Pancreas (tissue), 10 donors: Measurements from ENCODE around the gene DSCAML1. TPM values are rescaled to one million over a fixed set of nuclear protein-coding genes. Genes with fewer than 3 reads are reported as not detected.

Source experiments
- ATAC-seq, 4 donors: fragments of 200-7000 bp; cut with Tn5 transposase; one replicate each; pipeline versions ENCODE4 v1.8.0 to v1.9.1; 2020; ENCODE audit warnings: mild to moderate bottlenecking in 4 of 4, moderate library complexity in 4 of 4
- DNase-seq, 6 donors: peaks; one replicate each; pipeline ENCODE4 v3.0.0-alpha.2; 2020
- FAIRE-seq: peaks from 2 replicates; lab custom pipeline; 2012; peaks lifted over from hg19 to GRCh38; lab: Jason Lieb, UNC
- H3K27ac ChIP-seq, 4 donors: fragments of 200-600 bp; sonication (generic); 1 replicate in 3 of 4; 2 replicates in 1 of 4; pipeline versions ENCODE4 v1.5.0 to v1.8.0; 2020
- H3K27me3 ChIP-seq, 4 donors: fragments of 200-600 bp; one replicate each; pipeline ENCODE4 v1.8.0; 2021
- H3K36me3 ChIP-seq, 3 donors: fragments of 200-600 bp; sonication (generic) in 1 of 3; one replicate each; pipeline versions ENCODE4 v1.5.0 to v1.8.0; 2020 to 2021
- H3K4me1 ChIP-seq, 3 donors: fragments of 200-600 bp; one replicate each; pipeline ENCODE4 v1.8.0; 2021
- H3K4me3 ChIP-seq, 4 donors: fragments of 200-600 bp; sonication (generic) in 2 of 4; one replicate each; pipeline versions ENCODE4 v1.5.0 to v1.8.0; 2020 to 2021
- H3K9me3 ChIP-seq, 4 donors: fragments of 200-600 bp; one replicate each; pipeline ENCODE4 v1.8.0; 2021
- WGBS, 2 donors: extraction: QIAGEN DNeasy Blood & Tissue Kit; methylation state at CpG; one replicate each; pipeline ENCODE4 v1.1.7; 2013; 5-methylcytosine and 5-hydroxymethylcytosine counted together
- intact Hi-C, 3 donors: fragments of 100-400 bp; cut with DNase I; formaldehyde crosslinking; loops; one replicate each; pipeline versions ENCODE4 v1.11.1 to v1.14.2; 2022
- polyA plus RNA-seq, 2 donors: library from polyadenylated mRNA; stranded (reverse); fragments of 200-250 nt; gene quantifications; one replicate each; pipeline ENCODE4 v1.2.3, GENCODE V29; 2013
- total RNA-seq, 6 donors: library from RNA; stranded (reverse); fragmentation: NEBNext Ultra II Directional in 4 of 6; extraction: Animal tissue kit (Norgen Biotek cat#: 25700) in 4 of 6; gene quantifications; one replicate each; pipeline versions ENCODE4 v1.2.1 to v1.2.4, GENCODE V29; 2021 to 2023
- TF ChIP-seq, protein P1 (sequence below), 4 donors: fragments of 200-600 bp; sonication (generic) in 3 of 4; IDR thresholded peaks; one replicate each; pipeline versions ENCODE4 v1.5.0 to v1.8.0; 2021; ENCODE audit warnings: antibody characterized with exemption in 4 of 4
- donor health status: healthy with polysubstance abuse.
- donor health status: DM: no; HTN: no; CAD: no; lungs with moderate emphysema.
- donor health status: DM: no; HTN: no; CAD: no.
- donor health status: control.
- donor health status: control.
- donor health status: Bipolar disorder and iron deficiency.
- donor health status: DM: yes; HTN: yes; CAD: no.
- donor health status: DM: no; HTN: no; CAD: no.
- donor health status: DM: no; HTN: no; CAD: no.
- donor health status: DM: yes; HTN: yes; CAD: no.

DSCAML1 gene
- total and polyA plus RNA-seq, 8 donors: 0.69 to 2.7 (median 1.8) TPM

DNA sequence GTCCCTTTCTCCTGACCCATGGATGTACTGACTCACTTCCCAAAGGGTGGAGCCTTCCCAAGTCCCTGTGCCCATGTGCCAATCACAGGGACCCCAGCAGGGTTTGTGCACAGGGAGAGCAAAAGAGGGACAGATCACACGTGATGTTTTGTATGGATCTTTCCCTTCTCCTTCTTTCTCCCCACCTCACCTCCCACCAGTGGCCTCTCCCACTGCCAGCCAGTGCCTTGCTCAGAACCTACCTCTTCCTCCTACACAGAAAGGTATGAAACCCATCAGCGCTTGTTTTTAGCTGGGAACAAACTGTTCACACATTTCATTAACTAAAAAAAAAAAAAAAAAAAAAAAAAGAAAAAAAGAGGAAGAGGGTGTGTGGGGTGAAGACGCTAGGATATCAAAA lies 112.9 kb downstream of the DSCAML1 start:
- Histone ChIP-seq H3K9me3 (no peaks in the 10 kb centered on the region), H3K27ac (no peak overlapping the region), H3K36me3 (no peaks in the 10 kb centered on the region), H3K4me3 (no peak overlapping the region), H3K4me1 (no peaks in the 10 kb centered on the region), H3K27me3 (no peaks in the 10 kb centered on the region)
- TF ChIP-seq, protein P1, sequence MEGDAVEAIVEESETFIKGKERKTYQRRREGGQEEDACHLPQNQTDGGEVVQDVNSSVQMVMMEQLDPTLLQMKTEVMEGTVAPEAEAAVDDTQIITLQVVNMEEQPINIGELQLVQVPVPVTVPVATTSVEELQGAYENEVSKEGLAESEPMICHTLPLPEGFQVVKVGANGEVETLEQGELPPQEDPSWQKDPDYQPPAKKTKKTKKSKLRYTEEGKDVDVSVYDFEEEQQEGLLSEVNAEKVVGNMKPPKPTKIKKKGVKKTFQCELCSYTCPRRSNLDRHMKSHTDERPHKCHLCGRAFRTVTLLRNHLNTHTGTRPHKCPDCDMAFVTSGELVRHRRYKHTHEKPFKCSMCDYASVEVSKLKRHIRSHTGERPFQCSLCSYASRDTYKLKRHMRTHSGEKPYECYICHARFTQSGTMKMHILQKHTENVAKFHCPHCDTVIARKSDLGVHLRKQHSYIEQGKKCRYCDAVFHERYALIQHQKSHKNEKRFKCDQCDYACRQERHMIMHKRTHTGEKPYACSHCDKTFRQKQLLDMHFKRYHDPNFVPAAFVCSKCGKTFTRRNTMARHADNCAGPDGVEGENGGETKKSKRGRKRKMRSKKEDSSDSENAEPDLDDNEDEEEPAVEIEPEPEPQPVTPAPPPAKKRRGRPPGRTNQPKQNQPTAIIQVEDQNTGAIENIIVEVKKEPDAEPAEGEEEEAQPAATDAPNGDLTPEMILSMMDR (IDR thresholded peaks at IDR 0.05): no peak
- no peak for FAIRE-seq
- DNase-seq: no peak
- no peak for ATAC-seq
- intact Hi-C loops: no loop called here
- 65 to 87% methylated on average over 3 of the region's 3 CpGs for WGBS, 2 donors

DNA sequence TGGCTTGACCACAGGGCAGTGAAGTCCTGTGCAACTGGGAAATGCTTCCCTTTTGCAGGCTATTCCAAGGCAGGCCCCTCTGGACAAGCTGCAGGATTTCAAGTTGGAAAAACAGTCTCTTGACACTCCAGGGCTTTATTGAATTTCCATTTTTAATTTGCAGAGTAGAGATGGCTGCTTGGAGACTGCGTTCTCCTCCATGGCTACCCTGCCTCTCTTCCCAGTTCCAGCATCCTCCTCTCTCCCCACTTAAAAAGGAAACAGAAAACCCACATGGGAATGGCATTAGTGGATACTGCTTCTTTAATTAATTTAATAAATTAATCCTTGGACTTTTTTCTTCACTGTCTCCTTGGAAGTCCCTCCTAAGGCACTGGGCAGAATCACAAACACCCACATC lies 115.6 kb downstream of the DSCAML1 start:
- Histone ChIP-seq H3K9me3 (no peaks in the 10 kb centered on the region), H3K27me3 (no peaks in the 10 kb centered on the region), H3K4me3 (no peak overlapping the region), H3K36me3 (no peaks in the 10 kb centered on the region), H3K4me1 (no peaks in the 10 kb centered on the region), H3K27ac (no peak overlapping the region)
- TF ChIP-seq, protein P1 (IDR thresholded peaks at IDR 0.05): no peak
- ATAC-seq: no peak
- FAIRE-seq: no peak
- WGBS, 2 donors: 69 to 75% methylated on average over 1 of the region's 1 CpG
- intact Hi-C loops: no loop called here
- no peak for DNase-seq

DNA sequence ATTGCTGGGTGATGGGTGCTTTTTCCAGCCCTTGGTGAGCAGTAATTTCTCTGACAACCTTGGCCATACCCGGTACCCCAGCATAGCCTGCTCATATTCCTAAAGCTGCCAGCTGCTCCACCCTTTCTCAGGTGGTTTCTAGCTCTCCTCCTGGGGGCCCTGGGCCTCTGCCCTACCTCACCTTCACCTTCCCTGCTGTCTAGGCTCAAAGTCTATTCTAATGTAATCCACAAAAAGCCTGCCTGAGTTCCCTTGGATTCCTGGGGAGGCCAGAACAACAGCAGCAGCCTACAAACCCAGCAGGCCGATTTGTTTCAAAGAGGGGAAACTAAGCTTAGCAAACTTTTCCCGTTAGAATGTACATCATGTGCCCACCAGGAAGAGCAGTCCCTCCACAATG lies 117.6 kb downstream of the DSCAML1 start:
- WGBS, 2 donors: 59 to 83% methylated on average over 3 of the region's 3 CpGs
- H3K36me3 ChIP-seq: no peaks in the 10 kb centered on the region
- intact Hi-C loops: no loop called here
- DNase-seq (no peak), FAIRE-seq (no peak), ATAC-seq (no peak)
- H3K4me3 ChIP-seq: no peak overlapping the region
- TF ChIP-seq, protein P1 (IDR thresholded peaks at IDR 0.05): no peak
- no peaks in the 10 kb centered on the region for H3K9me3 ChIP-seq
- H3K27me3 ChIP-seq: no peaks in the 10 kb centered on the region
- H3K27ac ChIP-seq: no peak overlapping the region
- H3K4me1 ChIP-seq: no peaks in the 10 kb centered on the region

DNA sequence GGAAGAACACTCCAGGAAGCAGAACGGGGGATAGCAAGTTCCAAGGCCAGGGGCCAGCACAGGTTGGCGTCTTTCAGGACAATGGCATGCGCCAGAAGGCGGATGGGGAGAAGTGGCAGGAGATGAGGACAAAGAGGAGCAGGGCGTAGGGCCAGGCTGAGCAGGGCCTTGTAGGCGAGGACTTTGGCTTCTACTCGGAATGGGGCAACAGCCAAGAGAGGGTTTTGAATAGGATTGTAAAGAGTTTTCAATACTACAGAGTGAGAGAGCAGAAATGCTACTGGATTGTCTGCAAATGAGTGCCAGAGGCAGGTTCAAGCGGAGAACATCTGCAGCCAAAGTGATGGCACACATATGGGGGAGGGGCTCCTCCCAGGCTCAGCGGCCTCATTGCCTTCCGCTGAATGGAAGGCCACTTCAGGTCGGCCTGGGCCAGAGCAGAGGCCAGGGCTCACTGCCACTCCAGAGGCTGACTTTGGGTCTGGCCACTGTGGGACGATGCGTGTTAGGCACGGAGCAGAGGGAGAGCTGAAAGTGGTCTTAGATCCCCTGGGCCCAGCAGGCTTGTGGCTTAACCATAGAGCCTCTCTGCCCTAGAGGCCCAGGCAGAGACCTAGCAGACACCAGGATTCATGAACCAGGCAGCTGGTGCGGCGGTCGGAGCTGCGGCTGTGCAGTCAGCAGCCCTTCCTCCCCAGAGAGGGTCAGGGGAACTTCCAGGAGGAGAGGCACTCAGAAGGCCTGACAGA lies 118.2 kb downstream of the DSCAML1 start:
- 85 to 87% methylated on average over 18 of the region's 18 CpGs for WGBS, 2 donors
- TF ChIP-seq, protein P1 (IDR thresholded peaks at IDR 0.05): no peak
- Histone ChIP-seq H3K4me1 (no peaks in the 10 kb centered on the region), H3K9me3 (no peaks in the 10 kb centered on the region), H3K27me3 (no peaks in the 10 kb centered on the region), H3K27ac (no peak overlapping the region), H3K4me3 (no peak overlapping the region), H3K36me3 (no peaks in the 10 kb centered on the region)
- ATAC-seq: no peak
- no peak for DNase-seq
- FAIRE-seq: no peak
- intact Hi-C loops: no loop called here

DNA sequence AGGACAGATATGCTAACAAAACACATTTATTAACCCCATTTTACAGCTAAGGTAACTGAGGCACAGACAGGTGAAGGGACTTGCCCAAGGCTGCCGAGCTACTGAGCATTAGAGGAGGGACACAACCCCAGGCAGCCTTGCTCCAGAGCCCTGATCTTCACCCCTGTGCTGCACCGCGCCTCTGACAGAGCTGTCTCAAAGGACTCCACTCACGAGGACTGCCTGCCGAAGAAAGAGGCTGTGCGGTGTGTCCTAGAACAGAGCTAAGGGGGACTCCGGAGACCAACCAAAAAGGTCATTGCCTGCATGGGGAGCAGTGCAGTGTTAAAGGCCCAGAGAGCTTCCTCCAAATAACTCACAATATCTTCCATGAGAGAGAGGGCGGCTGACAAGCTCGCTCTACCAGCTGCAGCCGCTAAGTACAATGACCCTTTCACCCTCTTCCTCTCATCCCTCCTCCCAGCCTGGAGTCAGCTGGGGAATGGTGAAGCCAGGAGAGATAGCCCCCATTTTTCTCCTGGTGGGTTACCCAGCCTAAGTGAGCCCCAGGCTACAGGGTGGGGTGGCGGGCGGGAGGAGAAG lies 119.2 kb downstream of the DSCAML1 start:
- WGBS, 2 donors: 66 to 70% methylated on average over 12 of the region's 12 CpGs
- no peak overlapping the region for H3K27ac ChIP-seq
- no peak for ATAC-seq
- no peaks in the 10 kb centered on the region for H3K27me3 ChIP-seq
- no peak for DNase-seq
- no peaks in the 10 kb centered on the region for H3K9me3 ChIP-seq
- H3K4me1 ChIP-seq: no peaks in the 10 kb centered on the region
- intact Hi-C loops: no loop called here
- H3K36me3 ChIP-seq: no peaks in the 10 kb centered on the region
- no peak overlapping the region for H3K4me3 ChIP-seq
- FAIRE-seq: no peak
- TF ChIP-seq, protein P1 (IDR thresholded peaks at IDR 0.05): no peak
